H9 (cell line): Measurements from ENCODE around the gene RBFOX1. TPM values are rescaled to one million over a fixed set of nuclear protein-coding genes. Genes with fewer than 3 reads are reported as not detected.

Experiments used
- DNase-seq: peaks from one replicate; pipeline ENCODE4 v3.0.0-alpha.2; 2017
- H2AFZ ChIP-seq: one replicate; pipeline ENCODE4 v1.6.1; 2013; ENCODE audit warnings: mild to moderate bottlenecking, low read length, control low read depth, moderate library complexity
- H2AK5ac ChIP-seq: 2 replicates; pipeline ENCODE4 v1.6.1; 2013; ENCODE audit warnings: low read length, control low read depth, mixed read lengths; ENCODE audit not compliant: insufficient read length
- H2BK120ac ChIP-seq: one replicate; pipeline ENCODE4 v1.6.1; 2013; ENCODE audit warnings: low read depth, mild to moderate bottlenecking, low read length, control low read depth, inconsistent platforms; ENCODE audit not compliant: poor library complexity, severe bottlenecking
- H2BK12ac ChIP-seq: 2 replicates; pipeline ENCODE4 v1.6.1; 2013; ENCODE audit warnings: low read length, control low read depth, mixed read lengths, low read depth; ENCODE audit not compliant: insufficient read length
- H2BK15ac ChIP-seq: 2 replicates; pipeline ENCODE4 v1.6.1; 2013; ENCODE audit warnings: low read depth, low read length, control low read depth
- H2BK20ac ChIP-seq: one replicate; pipeline ENCODE4 v1.6.1; 2013; ENCODE audit warnings: low read depth, mild to moderate bottlenecking, low read length, control low read depth, inconsistent platforms; ENCODE audit not compliant: poor library complexity, severe bottlenecking
- H2BK5ac ChIP-seq: 2 replicates; pipeline ENCODE4 v1.6.1; 2013; ENCODE audit warnings: low read length, control low read depth, mixed read lengths; ENCODE audit not compliant: insufficient read length
- H3K14ac ChIP-seq: 2 replicates; pipeline ENCODE4 v1.6.1; 2013; ENCODE audit warnings: low read length, control low read depth; ENCODE audit not compliant: insufficient read depth
- H3K18ac ChIP-seq: 2 replicates; pipeline ENCODE4 v1.6.1; 2013; ENCODE audit warnings: low read depth, mild to moderate bottlenecking, mixed read lengths, low read length, control low read depth; ENCODE audit not compliant: insufficient read length
- H3K23ac ChIP-seq: 2 replicates; pipeline ENCODE4 v1.6.1; 2013; ENCODE audit warnings: low read length, control low read depth, mixed read lengths, low read depth; ENCODE audit not compliant: insufficient read length
- H3K23me2 ChIP-seq: 2 replicates; pipeline ENCODE4 v1.6.1; 2013; ENCODE audit warnings: low read depth, mild to moderate bottlenecking, mixed read lengths, low read length, control low read depth; ENCODE audit not compliant: insufficient read length, poor library complexity, severe bottlenecking
- H3K27ac ChIP-seq: 2 replicates; pipeline ENCODE4 v1.5.1; 2013; ENCODE audit warnings: low read length, control low read depth, mixed read lengths, low read depth; ENCODE audit not compliant: insufficient read length
- H3K27me3 ChIP-seq: 2 replicates; pipeline ENCODE4 v1.6.1; 2013; ENCODE audit warnings: low read length, control low read depth, inconsistent platforms; ENCODE audit not compliant: insufficient read depth
- H3K4ac ChIP-seq: 2 replicates; pipeline ENCODE4 v1.6.1; 2013; ENCODE audit warnings: low read depth, mild to moderate bottlenecking, control low read depth, inconsistent platforms, low read length, moderate library complexity
- H3K4me1 ChIP-seq: 2 replicates; pipeline ENCODE4 v1.6.1; 2013; ENCODE audit warnings: low read length, control low read depth, inconsistent platforms; ENCODE audit not compliant: insufficient read depth
- H3K4me2 ChIP-seq: 2 replicates; pipeline ENCODE4 v1.6.1; 2013; ENCODE audit warnings: low read length, control low read depth, mixed read lengths; ENCODE audit not compliant: insufficient read length, insufficient read depth
- H3K56ac ChIP-seq: 2 replicates; pipeline ENCODE4 v1.6.1; 2013; ENCODE audit warnings: low read depth, mild to moderate bottlenecking, mixed read lengths, low read length, control low read depth; ENCODE audit not compliant: insufficient read length
- H3K79me1 ChIP-seq: 2 replicates; pipeline ENCODE4 v1.6.1; 2013; ENCODE audit warnings: low read depth, mild to moderate bottlenecking, moderate library complexity, low read length, control low read depth, inconsistent platforms; ENCODE audit not compliant: insufficient read depth, poor library complexity, severe bottlenecking
- H3K79me2 ChIP-seq: 2 replicates; pipeline ENCODE4 v1.6.1; 2013; ENCODE audit warnings: low read length, control low read depth, inconsistent platforms; ENCODE audit not compliant: insufficient read depth
- H3K9ac ChIP-seq: 2 replicates; pipeline ENCODE4 v1.6.1; 2013; ENCODE audit warnings: low read length, control low read depth, mixed read lengths; ENCODE audit not compliant: insufficient read length; ENCODE audit errors: extremely low read depth
- H3K9me3 ChIP-seq: one replicate; pipeline ENCODE4 v1.6.1; 2013; ENCODE audit warnings: low read depth, low read length, inconsistent platforms; ENCODE audit not compliant: control insufficient read depth
- H3T11ph ChIP-seq: one replicate; pipeline ENCODE4 v1.6.1; 2013; ENCODE audit warnings: mild to moderate bottlenecking, low read length, control low read depth, inconsistent platforms
- H4K20me1 ChIP-seq: one replicate; pipeline ENCODE4 v1.6.1; 2013; ENCODE audit not compliant: control insufficient read depth, insufficient read length, insufficient read depth
- H4K5ac ChIP-seq: 2 replicates; pipeline ENCODE4 v1.6.1; 2013; ENCODE audit warnings: low read depth, mild to moderate bottlenecking, mixed read lengths, low read length, control low read depth; ENCODE audit not compliant: insufficient read length
- H4K8ac ChIP-seq: replicated peaks from 2 replicates; pipeline ENCODE4 v1.6.1; 2013; ENCODE audit warnings: low read length, control low read depth, mixed read lengths, low read depth; ENCODE audit not compliant: insufficient read length
- H4K91ac ChIP-seq: 2 replicates; pipeline ENCODE4 v1.6.1; 2013; ENCODE audit warnings: low read depth, mild to moderate bottlenecking, moderate library complexity, mixed read lengths, low read length, control low read depth; ENCODE audit not compliant: insufficient read length
- H3K27ac Mint-ChIP-seq, 3 experiments: 2 replicates in 2 of 3; 3 replicates in 1 of 3; pipeline ENCODE4 v1.8.0; 2020 to 2021; ENCODE audit warnings: mixed read lengths in 3 of 3, mild to moderate bottlenecking in 1 of 3, moderate library complexity in 1 of 3
- H3K27me3 Mint-ChIP-seq: 2 replicates; pipeline ENCODE4 v1.8.0; 2021; ENCODE audit warnings: low read depth, mild to moderate bottlenecking, moderate library complexity, mixed read lengths
- H3K36me3 Mint-ChIP-seq, 3 experiments: 2 replicates in 2 of 3; 3 replicates in 1 of 3; pipeline ENCODE4 v1.8.0; 2020 to 2021; ENCODE audit warnings: low read depth in 3 of 3, mixed read lengths in 3 of 3; ENCODE audit not compliant: insufficient read depth in 1 of 3
- H3K4me1 Mint-ChIP-seq, 2 experiments: 2 replicates each; pipeline ENCODE4 v1.8.0; 2020; ENCODE audit warnings: mixed read lengths in 2 of 2
- H3K4me3 Mint-ChIP-seq, 2 experiments: 2 replicates in 1 of 2; 3 replicates in 1 of 2; pipeline ENCODE4 v1.8.0; 2020 to 2021; ENCODE audit warnings: mild to moderate bottlenecking in 2 of 2, mixed read lengths in 2 of 2, moderate library complexity in 1 of 2
- H3K9me3 Mint-ChIP-seq, 2 experiments: 2 replicates in 1 of 2; 3 replicates in 1 of 2; pipeline ENCODE4 v1.8.0; 2020; ENCODE audit warnings: mild to moderate bottlenecking in 2 of 2, mixed read lengths in 2 of 2, moderate library complexity in 1 of 2
- WGBS: extraction: QIAGEN DNeasy Blood & Tissue Kit; methylation state at CpG from one replicate; pipeline ENCODE4 v1.1.7; 2013; ENCODE audit warnings: missing lambda C conversion rate, low lambda C conversion rate, mixed read lengths; ENCODE audit not compliant: insufficient read length; ENCODE audit errors: extremely low coverage; 5-methylcytosine and 5-hydroxymethylcytosine counted together
- total RNA-seq: library from RNA; stranded (reverse); gene quantifications from 2 replicates; pipeline ENCODE4 v1.2.1, GENCODE V29; 2021
- TF ChIP-seq, protein P1 (sequence below): fragments of 200-600 bp; sonication (generic); conservative IDR thresholded peaks from 3 replicates; pipeline ENCODE4 v1.8.0; 2021; ENCODE audit warnings: antibody characterized with exemption, mild to moderate bottlenecking

RBFOX1 gene
- total RNA-seq, 1 experiment from 2014 or later, result 2.0 TPM

- no peaks in the 10 kb centered on the region for H3K27me3 Mint-ChIP-seq
- Histone ChIP-seq H3K27ac (no peak overlapping the region), H3K79me2 (no peaks in the 10 kb centered on the region), H3K56ac (no peak overlapping the region), H3K79me1 (no peaks in the 10 kb centered on the region), H2BK15ac (no peak overlapping the region), H4K91ac (no peak overlapping the region), H3T11ph (no peak overlapping the region), H4K5ac (no peak overlapping the region), H4K20me1 (no peaks in the 10 kb centered on the region), H3K4me1 (0 out of 2 replicates have a peak, but pooled peaks cover 2% of the 10 kb centered on the region), H3K18ac (no peak overlapping the region), H2BK5ac (no peak overlapping the region), H3K23me2 (no peaks in the 10 kb centered on the region), H2BK20ac (no peak overlapping the region), H2AK5ac (no peak overlapping the region), H2AFZ (no peak overlapping the region), H2BK120ac (no peak overlapping the region), H3K14ac (no peak overlapping the region), H3K4me2 (no peak overlapping the region), H3K9ac (no peak overlapping the region), H3K4ac (no peak overlapping the region), H4K8ac (no peak overlapping the region), H3K9me3 (no peaks in the 10 kb centered on the region), H3K23ac (no peak overlapping the region), H2BK12ac (no peak overlapping the region), H3K27me3 (no peaks in the 10 kb centered on the region)
- H3K27ac Mint-ChIP-seq, result no peak overlapping the region
- WGBS, result no CpG with 5 or more reads among the region's 11 CpGs
- peaks cover 6 to 9% of the 10 kb centered on the region in 2 experiments for H3K4me1 Mint-ChIP-seq
- H3K9me3 Mint-ChIP-seq, result no peaks in the 10 kb centered on the region
- TF ChIP-seq, protein P1, sequence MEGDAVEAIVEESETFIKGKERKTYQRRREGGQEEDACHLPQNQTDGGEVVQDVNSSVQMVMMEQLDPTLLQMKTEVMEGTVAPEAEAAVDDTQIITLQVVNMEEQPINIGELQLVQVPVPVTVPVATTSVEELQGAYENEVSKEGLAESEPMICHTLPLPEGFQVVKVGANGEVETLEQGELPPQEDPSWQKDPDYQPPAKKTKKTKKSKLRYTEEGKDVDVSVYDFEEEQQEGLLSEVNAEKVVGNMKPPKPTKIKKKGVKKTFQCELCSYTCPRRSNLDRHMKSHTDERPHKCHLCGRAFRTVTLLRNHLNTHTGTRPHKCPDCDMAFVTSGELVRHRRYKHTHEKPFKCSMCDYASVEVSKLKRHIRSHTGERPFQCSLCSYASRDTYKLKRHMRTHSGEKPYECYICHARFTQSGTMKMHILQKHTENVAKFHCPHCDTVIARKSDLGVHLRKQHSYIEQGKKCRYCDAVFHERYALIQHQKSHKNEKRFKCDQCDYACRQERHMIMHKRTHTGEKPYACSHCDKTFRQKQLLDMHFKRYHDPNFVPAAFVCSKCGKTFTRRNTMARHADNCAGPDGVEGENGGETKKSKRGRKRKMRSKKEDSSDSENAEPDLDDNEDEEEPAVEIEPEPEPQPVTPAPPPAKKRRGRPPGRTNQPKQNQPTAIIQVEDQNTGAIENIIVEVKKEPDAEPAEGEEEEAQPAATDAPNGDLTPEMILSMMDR, result no peak
- no peaks in the 10 kb centered on the region for H3K36me3 Mint-ChIP-seq
- H3K4me3 Mint-ChIP-seq, result no peak overlapping the region
- DNase-seq, result no peak
These were observed 19.2 kb downstream of the RBFOX1 start for GRCh38 chr16:7351610-7352510.
